Fibroblast of mammary gland (primary cell): ENCODE measurements around the gene FKTN.
A peak's percentile ranks its signal among the peaks of the same experiment; 100 is the strongest.

ENCODE experiments used
- DNase-seq: peaks from one replicate; pipeline ENCODE4 v3.0.0-alpha.2; 2010; ENCODE audit warnings: low read depth
- H3K4me3 ChIP-seq: 2 replicates; pipeline ENCODE4 v1.5.1; 2011; ENCODE audit warnings: low read depth, mild to moderate bottlenecking, low read length, moderate library complexity; ENCODE audit not compliant: control insufficient read depth
- TF ChIP-seq, protein P1 (sequence below): conservative IDR thresholded peaks from 2 replicates; pipeline ENCODE4 v1.5.1; 2011; ENCODE audit warnings: low read depth, low read length, inconsistent platforms; ENCODE audit not compliant: control insufficient read depth, insufficient read depth

Gene FKTN

DNA sequence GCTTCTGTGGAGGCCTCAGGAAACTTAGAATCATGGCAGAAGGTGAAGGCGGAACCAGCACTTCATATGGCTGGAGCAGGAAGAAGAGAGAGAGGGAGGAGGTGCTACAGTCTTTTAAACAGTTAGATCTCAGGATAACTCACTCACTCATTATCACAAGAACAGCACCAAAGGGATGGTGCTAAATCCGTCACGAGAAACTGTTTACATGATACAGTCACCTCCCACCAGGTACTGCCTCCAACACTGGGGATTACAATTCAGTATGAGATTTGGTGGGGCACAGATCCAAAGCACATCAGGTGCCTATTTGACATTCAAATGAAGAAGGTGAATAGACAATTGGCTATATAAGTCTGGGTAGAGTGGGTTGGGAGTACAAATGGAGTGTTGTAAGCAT is 35.2 kb downstream of the FKTN start:
- no peak for DNase-seq
- no peak overlapping the region for H3K4me3 ChIP-seq
- TF ChIP-seq, protein P1, sequence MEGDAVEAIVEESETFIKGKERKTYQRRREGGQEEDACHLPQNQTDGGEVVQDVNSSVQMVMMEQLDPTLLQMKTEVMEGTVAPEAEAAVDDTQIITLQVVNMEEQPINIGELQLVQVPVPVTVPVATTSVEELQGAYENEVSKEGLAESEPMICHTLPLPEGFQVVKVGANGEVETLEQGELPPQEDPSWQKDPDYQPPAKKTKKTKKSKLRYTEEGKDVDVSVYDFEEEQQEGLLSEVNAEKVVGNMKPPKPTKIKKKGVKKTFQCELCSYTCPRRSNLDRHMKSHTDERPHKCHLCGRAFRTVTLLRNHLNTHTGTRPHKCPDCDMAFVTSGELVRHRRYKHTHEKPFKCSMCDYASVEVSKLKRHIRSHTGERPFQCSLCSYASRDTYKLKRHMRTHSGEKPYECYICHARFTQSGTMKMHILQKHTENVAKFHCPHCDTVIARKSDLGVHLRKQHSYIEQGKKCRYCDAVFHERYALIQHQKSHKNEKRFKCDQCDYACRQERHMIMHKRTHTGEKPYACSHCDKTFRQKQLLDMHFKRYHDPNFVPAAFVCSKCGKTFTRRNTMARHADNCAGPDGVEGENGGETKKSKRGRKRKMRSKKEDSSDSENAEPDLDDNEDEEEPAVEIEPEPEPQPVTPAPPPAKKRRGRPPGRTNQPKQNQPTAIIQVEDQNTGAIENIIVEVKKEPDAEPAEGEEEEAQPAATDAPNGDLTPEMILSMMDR, result no peak

GRCh38 chr9:105608721-105609598 is 51.0 kb downstream of the FKTN start:
- DNase-seq, result peak; percentile 65
- H3K4me3 ChIP-seq, result no peak overlapping the region
- TF ChIP-seq, protein P1, result peak; percentile 51

DNA sequence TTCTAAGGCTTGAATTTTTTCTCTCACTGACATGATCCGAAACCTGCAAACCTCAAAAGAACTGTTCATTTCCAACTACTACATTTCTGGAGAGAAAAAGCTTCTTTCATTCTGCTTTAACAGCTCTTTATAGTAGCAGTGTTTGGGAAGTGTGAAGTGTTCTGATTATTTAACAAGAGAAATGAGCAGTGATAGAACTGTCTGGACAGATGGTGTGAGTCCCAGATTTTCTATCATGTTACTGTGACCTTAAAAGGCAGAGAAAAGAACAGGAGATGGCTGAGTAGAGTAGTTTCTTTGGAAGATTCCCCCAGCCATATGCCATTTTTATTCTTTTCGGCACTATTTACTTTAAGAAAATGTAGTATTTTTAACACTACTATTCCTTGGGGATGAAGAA is 63.1 kb downstream of the FKTN start:
- no peak overlapping the region for H3K4me3 ChIP-seq
- TF ChIP-seq, protein P1, result no peak

GRCh38 chr9:105625088-105625487 is 67.2 kb downstream of the FKTN start:
- no peak overlapping the region for H3K4me3 ChIP-seq
- DNase-seq, result no peak
- TF ChIP-seq, protein P1, result no peak

More for the DNA sequence above, 63.1 kb downstream of the FKTN start:
- DNase-seq, result no peak

DNA sequence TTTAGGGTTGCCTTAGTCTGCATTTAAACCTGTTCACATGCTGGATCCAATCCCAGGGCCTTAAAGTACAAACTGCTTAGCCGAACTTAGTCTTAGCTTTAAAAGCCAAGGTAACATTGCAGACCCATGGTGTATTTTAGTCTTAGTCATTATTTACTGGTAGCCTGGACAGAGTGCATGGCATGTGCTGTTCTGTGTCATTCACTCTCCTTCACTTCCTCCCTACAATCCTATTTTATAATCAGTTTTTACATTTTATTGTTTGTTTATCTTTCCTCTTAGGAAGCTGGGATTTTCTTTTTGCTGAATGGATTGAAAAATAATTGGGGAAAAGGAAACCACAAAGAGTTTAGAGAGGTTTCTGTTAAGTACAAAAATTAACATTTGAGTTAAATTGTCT is 74.9 kb downstream of the FKTN start:
- H3K4me3 ChIP-seq, result no peak overlapping the region
- TF ChIP-seq, protein P1, result no peak
- DNase-seq, result no peak

DNA sequence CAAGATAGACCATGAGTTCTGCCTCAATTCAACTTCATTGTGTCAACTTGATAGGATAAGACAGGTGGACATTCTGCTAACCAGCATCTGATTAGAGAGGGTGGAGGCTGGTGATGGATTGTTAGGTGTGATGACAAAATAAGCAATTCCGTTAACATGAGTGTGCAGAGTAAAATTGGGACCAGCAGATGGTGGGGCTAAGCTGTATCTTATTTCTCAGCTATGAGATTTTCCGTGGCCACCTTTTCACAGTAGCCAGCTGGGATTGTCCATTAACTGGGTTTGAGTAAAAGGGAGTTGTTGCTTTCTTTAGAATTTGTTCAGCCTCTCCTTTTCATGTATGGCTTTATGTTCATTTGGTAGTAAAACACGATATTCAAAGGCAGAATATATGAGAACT is 75.5 kb downstream of the FKTN start:
- TF ChIP-seq, protein P1, result no peak
- H3K4me3 ChIP-seq, result no peak overlapping the region
- DNase-seq, result no peak
